ENCODE measurements around the gene NOA1.
A peak's percentile ranks its signal among the peaks of the same experiment; 100 is the strongest.
"Not testable (repeated sequence)": the region's sequence is repeated elsewhere in the genome, so short reads cannot be mapped to it uniquely, and the experiment has no call there.

Gene NOA1

DNA sequence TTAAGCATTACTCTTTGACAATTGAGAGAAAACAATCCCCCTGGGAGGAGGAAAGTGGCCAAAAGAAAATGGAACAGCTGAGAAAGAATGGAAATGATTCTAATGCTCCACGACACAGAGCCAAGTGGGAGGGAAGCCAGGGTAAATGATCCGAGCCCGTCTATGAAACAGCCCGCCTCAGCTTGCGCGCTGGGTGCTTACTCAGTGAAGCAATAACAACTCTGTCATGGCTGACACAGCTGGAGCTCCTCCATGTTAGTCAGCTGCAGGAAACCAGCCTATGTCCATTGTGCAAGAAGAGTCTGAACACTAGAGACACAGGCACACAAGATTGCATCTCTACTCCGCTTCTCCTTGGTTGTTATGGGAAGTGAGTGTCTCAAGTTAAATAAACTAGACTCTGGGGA is 19.3 kb downstream of the NOA1 start:
- peak; percentile 97 for DNase-seq (ENCODE audit: low read depth)

DNA sequence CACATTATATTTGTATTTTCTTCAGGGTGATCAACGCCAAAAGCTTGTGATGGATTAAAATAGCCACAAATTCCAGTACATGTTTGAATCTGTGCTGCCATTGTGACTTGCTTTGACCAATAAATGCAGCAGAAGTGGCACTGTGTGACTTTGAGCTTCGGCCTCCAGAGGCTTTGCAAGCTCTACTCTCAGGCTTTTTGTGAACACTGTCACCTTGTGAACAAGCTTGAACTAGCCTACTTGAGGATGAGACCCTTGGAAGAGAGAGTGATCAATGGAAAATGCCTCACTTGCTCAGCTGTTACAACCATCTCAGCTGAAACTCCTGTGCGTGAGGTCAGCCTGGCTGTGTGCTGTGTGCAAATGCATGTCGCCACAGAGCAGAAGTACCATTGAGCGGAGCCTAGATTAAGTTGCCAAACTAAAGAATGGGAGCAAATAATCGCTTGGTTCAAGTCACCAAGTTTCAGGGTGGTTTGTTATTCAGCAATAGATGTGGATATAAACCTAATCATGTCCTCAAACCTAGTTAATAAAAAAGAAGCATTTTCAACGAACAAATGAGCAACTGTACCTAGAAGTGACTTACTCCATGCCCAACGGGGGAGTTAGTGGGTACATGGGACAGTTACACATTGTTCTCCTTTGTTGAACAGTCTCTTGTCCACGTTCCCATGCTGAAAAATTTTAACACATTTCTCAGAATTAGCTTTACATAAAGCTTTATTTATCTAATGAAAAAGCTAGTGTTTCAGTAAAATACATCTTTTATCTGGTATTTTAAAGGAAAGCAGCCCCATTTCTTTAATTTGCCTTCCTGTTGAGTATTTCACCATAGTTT is 23.5 kb downstream of the NOA1 start:
- DNase-seq (ENCODE audit: low read depth), result no peak

DNA sequence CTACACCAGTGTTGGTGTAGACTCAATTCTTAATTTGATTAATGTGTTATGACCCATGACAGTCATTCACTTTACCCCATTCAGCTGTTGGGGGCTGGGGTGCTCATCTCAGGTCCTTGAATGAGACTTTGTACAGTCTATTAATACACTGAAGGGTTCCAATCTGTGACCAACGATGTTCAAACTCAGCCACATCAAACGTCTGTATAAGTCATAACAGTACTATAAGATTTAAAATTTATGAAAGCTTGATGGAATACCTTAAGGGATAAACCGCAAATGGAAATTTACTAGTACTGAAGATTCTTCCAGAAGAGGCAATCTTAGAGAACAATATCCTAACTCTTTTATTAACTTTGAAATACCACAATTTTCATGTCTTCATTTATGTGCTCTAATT is 36.0 kb downstream of the NOA1 start:
- no peak for DNase-seq (ENCODE audit: low read depth)

DNA sequence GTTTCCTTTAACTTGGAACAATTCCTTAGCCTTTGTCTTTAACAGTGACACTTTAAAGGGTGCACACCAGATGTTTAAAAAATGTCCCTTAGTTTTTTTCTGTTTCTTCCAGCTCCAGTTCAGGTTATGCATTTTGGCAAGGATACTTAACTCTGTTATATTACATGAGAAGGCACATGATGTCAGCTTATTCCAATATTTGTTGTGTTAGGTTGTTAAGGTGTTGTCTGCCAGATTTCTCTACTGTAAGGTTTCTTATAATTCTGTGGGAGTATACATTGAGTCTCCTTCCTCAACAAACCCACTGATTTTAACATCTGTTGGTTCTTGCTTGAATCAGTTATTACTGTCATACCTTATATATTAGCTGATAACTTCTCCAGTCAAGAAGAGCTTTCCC is 36.4 kb downstream of the NOA1 start:
- DNase-seq (ENCODE audit: low read depth), result no peak

DNA sequence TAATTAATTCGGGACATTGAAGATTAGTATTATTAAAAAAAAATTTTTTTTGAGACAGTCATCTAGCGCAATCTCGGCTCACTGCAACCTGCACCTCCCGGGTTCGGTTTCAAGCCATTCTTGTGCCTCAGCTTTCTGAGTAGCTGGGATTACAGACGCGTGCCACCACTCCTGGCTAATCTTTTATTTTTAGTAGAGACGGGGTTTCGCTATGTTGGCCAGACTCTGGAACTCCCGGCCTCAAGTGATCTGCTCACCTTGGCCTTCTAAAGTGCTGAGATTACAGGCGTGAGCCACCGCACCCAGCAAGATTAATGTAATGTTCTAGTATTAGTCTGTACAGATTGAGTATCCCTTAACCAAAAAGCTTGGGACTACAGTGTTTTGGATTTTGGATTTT is 37.0 kb downstream of the NOA1 start:
- no peak for DNase-seq (ENCODE audit: low read depth)

DNA sequence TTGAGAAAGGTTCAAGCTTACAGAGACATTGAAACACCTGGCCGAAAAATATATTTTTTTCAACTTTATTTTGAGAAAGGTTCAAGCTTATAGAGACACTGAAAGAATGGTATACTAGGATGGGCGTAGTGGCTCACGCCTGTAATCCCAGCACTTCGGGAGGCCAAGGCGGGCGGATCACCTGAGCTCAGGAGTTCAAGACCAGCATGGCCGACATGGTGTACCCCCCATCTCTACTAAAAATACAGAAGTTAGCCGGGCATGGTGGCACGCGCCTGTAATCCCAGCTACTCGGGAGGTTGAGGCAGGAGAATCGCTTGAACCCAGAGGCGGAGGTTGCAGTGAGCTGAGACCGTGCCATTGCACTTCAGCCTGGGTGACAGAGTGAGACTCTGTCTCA is 37.6 kb downstream of the NOA1 start:
- DNase-seq (ENCODE audit: low read depth), result not testable (repeated sequence)

DNA sequence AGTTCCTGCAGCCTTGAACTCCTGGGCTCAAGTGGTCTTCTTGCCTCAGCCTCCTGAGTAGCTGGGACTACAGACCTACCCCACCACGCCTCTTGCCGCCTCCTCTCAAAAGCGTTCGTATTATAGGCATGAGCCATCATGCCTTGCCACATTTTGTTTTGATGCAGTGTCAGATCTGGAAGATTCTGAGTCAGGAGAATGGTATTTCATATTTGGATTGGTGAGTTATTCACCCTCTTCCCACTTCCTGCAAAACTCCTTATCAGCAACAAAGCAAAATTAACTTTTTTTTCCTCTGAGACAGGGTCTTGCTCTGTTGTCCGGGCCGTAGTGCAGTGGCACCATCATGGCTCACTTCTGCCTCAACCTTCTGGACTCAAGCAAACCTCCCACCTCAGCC is 40.1 kb downstream of the NOA1 start:
- peak; percentile 52 for DNase-seq (ENCODE audit: low read depth)

DNA sequence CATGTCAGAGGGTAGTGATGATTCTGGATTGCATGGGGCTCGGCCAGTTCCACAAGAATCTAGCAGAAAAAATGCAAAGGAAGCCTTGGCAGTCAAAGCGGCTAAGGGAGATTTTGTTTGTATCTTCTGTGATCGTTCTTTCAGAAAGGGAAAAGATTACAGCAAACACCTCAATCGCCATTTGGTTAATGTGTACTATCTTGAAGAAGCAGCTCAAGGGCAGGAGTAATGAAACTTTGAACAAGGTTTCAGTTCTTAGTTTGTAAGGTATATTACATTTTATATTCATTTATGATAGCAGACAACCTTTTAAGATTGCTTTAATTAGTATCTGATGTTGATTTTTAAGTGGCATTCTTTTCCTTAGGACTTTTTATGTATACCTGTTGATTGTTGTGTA is 45.5 kb downstream of the NOA1 start:
- no peak for DNase-seq (ENCODE audit: low read depth)

DNA sequence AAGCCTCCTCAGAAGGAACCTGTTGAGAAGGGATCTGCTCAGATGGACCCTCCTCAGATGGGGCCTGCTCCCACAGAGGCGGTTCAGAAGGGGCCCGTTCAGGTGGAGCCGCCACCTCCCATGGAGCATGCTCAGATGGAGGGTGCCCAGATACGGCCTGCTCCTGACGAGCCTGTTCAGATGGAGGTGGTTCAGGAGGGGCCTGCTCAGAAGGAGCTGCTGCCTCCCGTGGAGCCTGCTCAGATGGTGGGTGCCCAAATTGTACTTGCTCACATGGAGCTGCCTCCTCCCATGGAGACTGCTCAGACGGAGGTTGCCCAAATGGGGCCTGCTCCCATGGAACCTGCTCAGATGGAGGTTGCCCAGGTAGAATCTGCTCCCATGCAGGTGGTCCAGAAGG is 46.8 kb downstream of the NOA1 start:
- no peak for DNase-seq (ENCODE audit: low read depth)

DNA sequence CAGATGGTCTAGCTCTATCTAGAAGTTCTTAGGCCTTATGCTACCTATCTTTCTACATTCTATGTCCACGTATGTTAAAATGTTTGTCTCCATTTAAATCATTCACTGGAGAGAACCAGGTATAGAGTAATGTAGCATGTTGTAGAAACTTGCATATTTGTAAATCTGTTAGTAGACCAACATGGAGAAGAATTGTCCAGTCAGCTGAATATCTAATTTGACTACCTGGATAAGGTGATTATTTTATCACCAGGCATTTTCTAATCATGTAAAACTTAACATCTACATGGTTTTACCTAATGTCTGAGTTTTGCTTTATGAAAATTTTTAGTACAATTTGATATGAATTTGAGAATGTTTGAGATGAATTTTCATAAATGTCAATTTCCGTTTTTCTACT is 50.2 kb downstream of the NOA1 start:
- DNase-seq (ENCODE audit: low read depth), result no peak

DNA sequence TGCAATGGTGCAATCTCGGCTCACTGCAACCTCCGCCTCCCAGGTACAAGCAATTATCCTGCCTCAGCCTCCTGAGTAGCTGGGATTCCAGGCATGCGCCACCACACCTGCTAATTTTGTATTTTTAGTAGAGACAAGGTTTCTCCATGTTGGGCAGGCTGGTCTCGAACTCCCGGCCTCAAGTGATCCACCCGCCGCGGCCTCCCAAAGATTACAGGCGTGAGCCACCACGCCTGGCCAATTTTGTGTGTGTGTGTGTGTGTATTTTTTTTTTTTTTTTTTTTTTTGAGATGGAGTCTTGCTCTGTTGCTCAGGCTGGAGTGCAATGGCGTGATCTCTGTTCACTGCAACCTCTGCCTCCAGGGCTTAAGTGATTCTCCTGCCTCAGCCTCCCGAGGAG is 62.4 kb downstream of the NOA1 start:
- DNase-seq (ENCODE audit: low read depth), result not testable (repeated sequence)

DNA sequence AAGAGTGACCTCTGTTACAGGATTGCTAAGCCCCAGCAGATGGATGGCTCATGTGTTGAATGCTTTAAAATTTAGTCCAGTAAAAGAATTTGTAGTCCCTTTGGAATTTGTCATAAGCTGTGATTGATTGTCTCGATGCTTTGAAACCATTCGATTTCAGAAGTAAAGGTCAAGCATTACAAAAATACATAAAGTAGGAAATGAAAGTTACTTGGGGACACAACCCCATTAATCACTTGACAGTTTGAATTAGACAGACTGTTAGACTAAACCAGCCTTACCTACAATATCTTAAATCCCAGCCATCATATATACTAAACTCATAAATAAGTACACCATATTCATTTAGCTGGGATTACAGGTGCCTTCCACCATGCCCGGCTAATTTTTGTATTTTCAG is 63.1 kb downstream of the NOA1 start:
- no peak for DNase-seq (ENCODE audit: low read depth)

Measured in GM04503 (cell line).